Muscle layer of colon (tissue), 2 donors: ENCODE data around the gene MPG.
"Not testable (repeated sequence)": the region's sequence is repeated elsewhere in the genome, so short reads cannot be mapped to it uniquely, and the experiment has no call there.

ENCODE experiments used
- H3K27ac ChIP-seq: one replicate; pipeline ENCODE4 v1.7.0; 2013; ENCODE audit warnings: low read depth, mild to moderate bottlenecking, low read length, moderate library complexity
- H3K27me3 ChIP-seq, 2 donors: one replicate each; pipeline ENCODE4 v1.7.0; 2013; ENCODE audit warnings: low read length in 2 of 2, mild to moderate bottlenecking in 2 of 2; ENCODE audit not compliant: insufficient read depth in 2 of 2, control insufficient read depth in 1 of 2
- H3K36me3 ChIP-seq: one replicate; pipeline ENCODE4 v1.7.0; 2013; ENCODE audit warnings: mild to moderate bottlenecking, low read length; ENCODE audit not compliant: insufficient read depth
- H3K4me1 ChIP-seq: one replicate; pipeline ENCODE4 v1.7.0; 2013; ENCODE audit warnings: mild to moderate bottlenecking, low read length; ENCODE audit not compliant: insufficient read depth
- H3K4me3 ChIP-seq, 2 donors: one replicate each; pipeline ENCODE4 v1.7.0; 2013; ENCODE audit warnings: low read length in 2 of 2, low read depth in 1 of 2, mild to moderate bottlenecking in 1 of 2, moderate library complexity in 1 of 2
- H3K9ac ChIP-seq: one replicate; pipeline ENCODE4 v1.7.0; 2013; ENCODE audit warnings: low read length
- H3K9me3 ChIP-seq: one replicate; pipeline ENCODE4 v1.7.0; 2013; ENCODE audit warnings: mild to moderate bottlenecking, low read length
- donor health status: abdominal sarcoma.
- donor health status: Adenocarcinoma of cecum.

MPG gene, protein sequence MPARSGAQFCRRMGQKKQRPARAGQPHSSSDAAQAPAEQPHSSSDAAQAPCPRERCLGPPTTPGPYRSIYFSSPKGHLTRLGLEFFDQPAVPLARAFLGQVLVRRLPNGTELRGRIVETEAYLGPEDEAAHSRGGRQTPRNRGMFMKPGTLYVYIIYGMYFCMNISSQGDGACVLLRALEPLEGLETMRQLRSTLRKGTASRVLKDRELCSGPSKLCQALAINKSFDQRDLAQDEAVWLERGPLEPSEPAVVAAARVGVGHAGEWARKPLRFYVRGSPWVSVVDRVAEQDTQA

DNA sequence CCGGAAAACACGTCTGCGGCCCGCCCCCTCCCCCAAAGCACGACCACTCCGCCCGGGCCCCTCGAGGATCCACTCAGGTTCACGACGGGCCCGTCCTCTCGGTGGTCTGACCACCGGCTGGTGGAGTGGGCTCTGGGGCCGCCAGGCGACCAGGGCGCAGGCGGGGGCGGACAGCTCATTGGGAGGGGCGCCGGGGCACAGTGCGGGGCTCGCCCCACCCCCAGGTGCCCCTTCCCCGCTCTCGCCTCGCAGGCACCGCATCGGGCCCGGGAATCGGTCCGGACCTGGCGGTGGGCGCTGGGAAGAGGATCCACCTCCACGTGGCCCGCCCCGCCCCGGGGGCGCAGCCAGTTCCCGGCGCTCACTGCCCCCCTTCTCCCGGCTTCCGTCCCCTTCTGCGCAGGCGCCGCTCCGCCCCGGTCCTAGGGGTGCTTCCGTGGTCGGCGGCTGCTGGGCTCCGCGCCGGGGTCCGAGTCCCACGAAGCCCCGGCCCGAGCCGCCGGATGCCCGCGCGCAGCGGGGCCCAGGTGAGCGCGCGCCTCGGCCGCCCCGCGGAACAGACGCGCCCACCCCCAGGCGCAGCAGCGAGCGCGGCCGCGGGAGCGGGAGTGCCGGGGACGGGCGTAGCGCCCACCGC, at the start of gene MPG:
Gene MPG (plus strand): TSS at position 419 of the 637 bp plus-strand sequence. CDS start 85 bp downstream, at position 504.
- Histone ChIP-seq H3K4me3 (peak within 1 kb of the TSS; percentile 67 to 85), H3K27ac (peak within 1 kb of the TSS; percentile 90), H3K4me1 (peaks cover 39% of the 10 kb centered on the region), H3K9ac (peak within 1 kb of the TSS; percentile 53), H3K27me3 (no peaks in the 10 kb centered on the region), H3K36me3 (peaks cover 8% of the 10 kb centered on the region), H3K9me3 (no peaks in the 10 kb centered on the region)

DNA sequence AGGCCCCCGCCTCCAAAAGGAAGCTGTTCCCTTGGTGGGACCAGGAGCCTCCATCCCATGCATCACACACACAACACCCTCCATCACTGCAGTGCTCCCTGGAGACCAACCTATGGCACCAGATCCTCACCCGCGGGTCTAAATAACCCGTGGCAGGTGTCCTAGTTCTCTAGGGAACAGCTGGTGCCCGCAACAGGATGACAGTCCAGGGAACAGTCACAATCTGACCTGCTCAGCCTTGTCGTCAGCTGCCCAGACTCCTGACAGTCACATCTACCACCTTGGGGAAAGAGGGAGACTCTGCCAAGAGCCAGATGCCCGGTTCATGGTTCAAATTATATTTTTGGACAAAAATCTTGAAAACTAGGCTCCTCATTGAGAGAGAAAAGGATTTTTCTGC, 47.4 kb upstream of the MPG start:
- not testable (repeated sequence) for H3K36me3 ChIP-seq, H3K9ac ChIP-seq, H3K4me3 ChIP-seq, H3K27ac ChIP-seq, H3K4me1 ChIP-seq, H3K27me3 ChIP-seq, H3K9me3 ChIP-seq

DNA sequence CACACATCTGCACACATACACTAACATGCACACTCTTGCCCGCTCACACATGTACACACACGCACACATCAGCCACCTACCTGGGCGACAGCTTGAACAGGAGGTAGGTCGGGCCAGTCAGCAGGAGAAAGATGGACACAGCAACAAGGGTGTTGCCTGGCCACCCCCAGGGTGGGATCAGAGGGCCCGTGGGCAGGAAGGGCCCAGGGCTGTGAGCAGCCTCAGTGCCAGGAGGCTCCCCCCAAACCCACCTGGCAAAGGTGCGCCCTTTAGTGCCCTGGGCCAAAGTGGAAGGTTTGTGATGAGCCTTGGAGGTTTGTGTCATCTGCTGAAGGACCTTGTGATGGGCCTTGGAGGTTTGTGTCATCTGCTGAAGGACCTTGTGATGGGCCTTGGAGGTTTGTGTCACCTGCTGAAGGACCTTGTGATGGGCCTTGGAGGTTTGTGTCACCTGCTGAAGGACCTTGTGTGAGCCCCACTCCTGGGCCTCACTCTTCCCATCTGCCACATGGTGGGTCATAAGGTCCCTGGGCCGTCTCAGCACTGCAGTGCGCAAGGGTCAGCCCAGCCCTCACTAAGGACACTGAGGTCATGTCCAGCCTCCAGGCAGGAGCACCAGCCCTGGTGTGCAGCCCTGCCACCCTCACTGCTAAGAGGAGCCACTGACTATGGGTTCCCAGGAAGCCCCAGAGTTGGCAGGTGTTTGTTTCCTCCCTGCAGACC, 44.7 kb upstream of the MPG start:
- H3K4me1 ChIP-seq, H3K9me3 ChIP-seq, H3K27ac ChIP-seq, H3K36me3 ChIP-seq, H3K27me3 ChIP-seq, H3K4me3 ChIP-seq, H3K9ac ChIP-seq: not testable (repeated sequence)

DNA sequence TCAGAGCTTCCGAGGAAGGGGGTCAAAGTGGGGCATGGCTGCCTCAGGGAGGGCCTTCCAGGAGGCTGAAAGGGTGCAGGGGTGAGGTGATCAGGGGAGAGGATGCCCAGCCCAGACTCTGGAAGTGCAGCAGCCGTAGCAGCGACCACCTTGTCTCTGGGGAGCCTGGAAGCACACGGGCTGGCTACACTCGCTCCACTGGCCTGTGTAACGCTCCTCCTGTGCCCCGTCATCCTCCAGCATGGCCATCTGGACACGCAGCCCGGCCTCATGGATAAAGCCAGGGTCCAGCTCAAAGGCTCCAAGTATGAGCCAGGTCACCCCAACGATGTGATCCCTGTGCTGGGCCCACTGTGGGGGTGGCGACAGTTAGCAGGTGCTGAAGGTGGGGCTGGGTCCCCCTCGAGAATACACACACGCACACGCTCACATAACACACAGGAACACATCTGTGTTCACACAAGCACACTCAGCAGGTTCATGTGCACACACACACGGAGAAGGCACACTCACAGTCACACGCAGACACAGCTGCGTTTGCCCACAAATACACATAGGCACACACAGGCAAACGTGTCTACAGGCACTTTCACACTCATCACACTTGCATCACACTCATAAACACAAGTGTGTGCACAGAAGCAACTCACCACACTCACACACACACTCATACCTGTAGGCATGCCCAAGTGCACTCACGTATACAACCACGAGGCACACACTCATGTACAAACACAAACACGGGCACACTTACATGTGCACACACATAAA, 44.0 kb upstream of the MPG start:
- H3K27ac ChIP-seq: no peak overlapping the region
- no peak overlapping the region for H3K9ac ChIP-seq
- H3K4me1 ChIP-seq: no peaks in the 10 kb centered on the region
- H3K4me3 ChIP-seq: no peak overlapping the region
- H3K36me3 ChIP-seq: no peaks in the 10 kb centered on the region
- H3K27me3 ChIP-seq: no peaks in the 10 kb centered on the region
- no peaks in the 10 kb centered on the region for H3K9me3 ChIP-seq

DNA sequence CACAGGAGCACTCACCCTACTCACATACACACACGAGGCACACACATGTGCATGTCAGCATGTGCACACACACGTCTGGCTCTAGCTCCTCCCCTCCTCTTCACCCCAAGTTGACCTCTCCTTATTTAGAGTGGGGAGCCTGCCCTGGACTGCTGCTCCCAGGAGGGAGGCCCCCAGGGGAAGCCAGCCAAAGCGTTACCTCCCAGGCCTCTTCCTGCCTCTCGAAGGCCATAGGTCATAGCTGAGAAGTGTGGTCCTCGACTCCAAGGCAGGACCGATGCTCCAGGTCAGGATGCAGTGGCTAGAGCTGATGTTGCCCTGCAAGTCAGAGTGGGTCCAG, 43.4 kb upstream of the MPG start:
- no peaks in the 10 kb centered on the region for H3K27me3 ChIP-seq
- H3K4me3 ChIP-seq: no peak overlapping the region
- no peaks in the 10 kb centered on the region for H3K36me3 ChIP-seq
- H3K9me3 ChIP-seq: no peaks in the 10 kb centered on the region
- H3K4me1 ChIP-seq: no peaks in the 10 kb centered on the region
- H3K27ac ChIP-seq: no peak overlapping the region
- no peak overlapping the region for H3K9ac ChIP-seq

DNA sequence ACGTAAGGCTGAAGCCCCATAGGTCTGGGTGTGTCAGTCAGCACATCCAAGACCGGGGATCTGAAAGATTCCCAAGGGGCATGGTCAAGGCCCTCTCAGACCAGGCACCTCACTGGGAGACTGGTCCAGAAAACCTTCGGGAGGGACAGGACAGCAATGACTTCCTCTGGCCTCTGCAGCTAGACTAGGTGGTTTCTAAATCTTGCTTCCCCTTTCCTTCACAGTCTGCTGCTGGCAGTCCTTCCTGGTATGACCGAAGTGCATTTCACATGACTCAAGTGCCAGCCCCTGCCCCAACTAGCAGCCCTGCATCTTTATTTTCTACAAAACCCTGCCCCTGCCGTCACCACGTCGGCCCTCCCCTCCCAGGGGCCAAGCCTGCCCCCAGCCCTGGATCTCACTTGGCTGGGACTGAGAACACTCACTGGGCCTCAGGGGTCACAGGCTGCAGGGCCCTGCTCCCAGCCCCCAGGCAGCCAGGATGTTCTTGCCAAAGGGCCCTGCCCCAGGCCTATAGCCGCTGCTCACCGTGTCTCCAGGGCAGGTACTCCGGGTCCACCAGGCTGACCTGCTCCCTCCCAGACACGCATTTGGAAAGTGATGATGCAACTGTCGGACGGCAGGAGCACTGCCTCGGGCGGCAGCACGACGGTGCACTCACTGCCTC, 42.9 kb upstream of the MPG start:
- no peaks in the 10 kb centered on the region for H3K9me3 ChIP-seq
- H3K4me1 ChIP-seq: no peaks in the 10 kb centered on the region
- H3K4me3 ChIP-seq: no peak overlapping the region
- H3K27ac ChIP-seq: no peak overlapping the region
- no peaks in the 10 kb centered on the region for H3K36me3 ChIP-seq
- no peak overlapping the region for H3K9ac ChIP-seq
- no peaks in the 10 kb centered on the region for H3K27me3 ChIP-seq

DNA sequence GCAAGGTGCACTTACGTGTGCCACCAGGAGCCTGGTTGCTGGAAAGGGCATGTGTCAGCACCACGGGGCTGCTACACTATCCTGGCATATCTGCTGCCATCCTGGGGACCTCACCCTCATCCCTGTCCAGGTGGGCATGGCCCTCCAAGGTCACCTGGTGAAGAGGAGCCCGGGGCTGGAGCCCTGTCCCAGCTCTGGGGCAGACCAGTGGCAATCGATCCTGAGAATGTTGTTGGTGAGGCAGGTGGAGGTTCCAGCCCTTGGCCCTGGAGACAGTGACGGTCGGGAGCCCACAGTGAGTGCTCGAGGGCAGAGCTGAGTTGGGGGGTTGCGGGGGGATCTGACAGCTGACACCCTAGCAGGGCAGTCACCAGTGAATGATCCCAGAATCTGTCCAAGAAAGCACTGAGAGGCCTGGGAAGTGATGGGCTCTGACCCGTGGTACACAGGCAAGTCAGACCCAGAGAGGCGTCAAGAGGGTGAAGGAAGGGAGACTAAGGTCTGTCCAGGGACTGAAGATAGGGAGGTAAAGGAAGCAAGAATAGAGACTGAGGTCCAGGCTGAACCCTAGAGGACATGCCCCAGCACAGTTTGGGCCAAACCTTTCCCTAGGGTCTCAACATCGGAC, 42.2 kb upstream of the MPG start:
- H3K27me3 ChIP-seq: no peaks in the 10 kb centered on the region
- H3K36me3 ChIP-seq: no peaks in the 10 kb centered on the region
- no peak overlapping the region for H3K4me3 ChIP-seq
- H3K27ac ChIP-seq: no peak overlapping the region
- no peaks in the 10 kb centered on the region for H3K9me3 ChIP-seq
- H3K9ac ChIP-seq: no peak overlapping the region
- H3K4me1 ChIP-seq: no peaks in the 10 kb centered on the region

DNA sequence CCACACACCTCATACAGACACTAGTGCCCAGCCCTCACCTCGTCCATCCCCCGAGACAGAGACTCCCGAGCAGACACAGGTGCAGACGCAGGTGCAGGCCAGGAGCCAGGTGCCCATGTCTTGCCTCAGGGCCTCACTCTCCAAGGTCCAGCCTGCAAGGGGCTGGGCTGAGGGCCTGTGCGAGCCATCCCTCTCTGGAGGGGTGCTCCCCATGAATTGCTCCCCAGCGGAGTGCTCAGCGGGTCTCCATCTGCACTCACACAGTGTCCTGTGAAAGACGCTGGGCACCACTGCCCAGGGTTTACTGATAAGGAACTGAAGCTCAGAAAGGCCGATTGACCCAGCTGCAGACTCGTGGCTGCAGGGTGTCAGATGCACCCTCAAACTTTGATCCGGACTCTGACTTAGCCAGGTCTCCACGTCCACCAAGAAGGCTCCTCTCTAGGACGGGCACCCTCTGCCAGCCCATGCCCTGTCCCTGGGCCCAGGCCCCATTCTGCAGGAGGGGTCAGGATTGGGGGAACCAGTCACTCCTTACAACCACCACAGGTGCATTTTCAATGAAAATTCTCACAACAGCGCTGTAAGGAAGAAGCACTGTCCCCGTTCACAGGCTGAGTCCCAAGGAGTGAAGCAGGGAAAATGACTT, 41.6 kb upstream of the MPG start:
- Histone ChIP-seq H3K9ac (no peak overlapping the region), H3K36me3 (no peaks in the 10 kb centered on the region), H3K27me3 (no peaks in the 10 kb centered on the region), H3K4me1 (no peaks in the 10 kb centered on the region), H3K27ac (no peak overlapping the region), H3K4me3 (no peak overlapping the region), H3K9me3 (no peaks in the 10 kb centered on the region)

DNA sequence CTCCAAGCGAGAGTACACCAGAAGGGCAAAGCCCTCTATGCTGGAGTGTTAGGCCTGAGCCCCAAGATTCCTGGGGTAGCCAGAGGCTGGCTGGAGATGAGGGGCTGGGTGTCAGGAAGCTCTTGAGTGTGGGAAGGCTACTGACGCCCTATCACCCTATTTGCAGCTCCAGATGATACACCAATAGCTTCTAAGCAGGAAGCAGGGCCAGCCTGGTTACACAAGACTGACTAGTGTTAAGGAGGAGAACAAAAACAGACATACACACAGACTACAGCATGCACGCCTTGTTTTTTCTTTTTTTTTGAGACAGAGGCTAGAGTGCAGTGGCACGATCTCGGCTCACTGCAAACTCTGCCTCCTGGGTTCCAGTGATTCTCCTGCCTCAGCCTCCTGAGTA, 40.5 kb upstream of the MPG start:
- Histone ChIP-seq H3K27ac (no peak overlapping the region), H3K4me1 (no peaks in the 10 kb centered on the region), H3K4me3 (no peak overlapping the region), H3K27me3 (no peaks in the 10 kb centered on the region), H3K9me3 (no peaks in the 10 kb centered on the region), H3K9ac (no peak overlapping the region), H3K36me3 (no peaks in the 10 kb centered on the region)

DNA sequence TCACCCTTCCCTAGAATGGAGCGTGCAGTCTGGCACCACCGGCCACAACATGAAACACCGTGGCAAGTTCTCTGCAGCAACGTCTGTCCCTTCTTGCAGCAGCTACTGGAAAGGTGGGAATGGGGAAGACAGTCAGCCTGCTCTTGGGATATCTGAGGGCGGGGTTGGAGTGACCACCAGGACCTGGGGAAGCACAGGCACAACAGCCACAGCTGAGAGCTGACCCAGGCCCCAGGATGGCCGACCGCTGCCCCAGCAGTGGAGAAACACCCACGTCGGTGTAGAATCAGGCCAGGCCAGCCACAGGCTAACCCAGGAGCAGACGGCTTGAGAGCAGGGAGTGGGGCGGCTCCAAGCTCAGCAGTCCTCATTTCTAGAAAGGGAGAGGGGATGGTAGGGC, 39.8 kb upstream of the MPG start:
- not testable (repeated sequence) for H3K36me3 ChIP-seq, H3K4me1 ChIP-seq, H3K27ac ChIP-seq

More for the DNA sequence above, 39.8 kb upstream of the MPG start:
- H3K9me3 ChIP-seq, H3K27me3 ChIP-seq, H3K9ac ChIP-seq, H3K4me3 ChIP-seq: not testable (repeated sequence)
